K562 (cell line): Measurements from ENCODE around the gene PODNL1. TPM values are rescaled to one million over a fixed set of nuclear protein-coding genes. Genes with fewer than 3 reads are reported as not detected.

ENCODE experiments used
- ATAC-seq: fragments of 200-7000 bp; cut with Tn5 transposase; 3 replicates; pipeline ENCODE4 v1.9.1; 2020; ENCODE audit warnings: moderate library complexity
- BruUV-seq: library from RNA; stranded (reverse); fragments of 400-500 nt; replicated peaks from 2 replicates; lab custom pipeline; 2021; lab: Mats Ljungman, UMichigan
- CTCF ChIA-PET: fragments of 300-600 bp; formaldehyde crosslinking; extraction: SDS; loops from one replicate; lab custom pipeline; 2021; ENCODE audit warnings: low intra/inter-chr PET ratio; lab: Yijun Ruan, JAX
- POLR2A ChIA-PET: fragments of 300-600, 350-650 bp; sonication (Branson Sonifier 250); formaldehyde crosslinking; extraction: SDS; loops from one replicate; lab custom pipeline; 2021; ENCODE audit warnings: antibody characterized with exemption, inconsistent platforms; lab: Yijun Ruan, JAX
- DNase-seq, 4 experiments: peaks; one replicate each; pipeline versions ENCODE4 v3.0.0 to v3.0.0-alpha.2; 2011 to 2018; ENCODE audit warnings: low spot score in 3 of 4, mixed read lengths in 3 of 4; ENCODE audit errors: extremely low read depth in 1 of 4
- FAIRE-seq: peaks from 2 replicates; lab custom pipeline; 2011; peaks lifted over from hg19 to GRCh38; lab: Jason Lieb, UNC
- H2AFZ ChIP-seq: 2 replicates; pipeline ENCODE4 v1.6.0; 2011; ENCODE audit warnings: low read depth, low read length, control low read depth, inconsistent platforms
- H3K27ac ChIP-seq: fragments of 200-600 bp; 3 replicates; pipeline ENCODE4 v1.8.0; 2011; ENCODE audit warnings: low read depth, mild to moderate bottlenecking, control low read depth, inconsistent platforms, low read length, moderate library complexity, mixed read lengths; ENCODE audit errors: extremely low read depth
- H3K27me3 ChIP-seq, 2 experiments: fragments of 300-600 bp in 1 of 2; 2 replicates in 1 of 2; 3 replicates in 1 of 2; pipeline versions ENCODE4 v1.6.0 to v1.8.0; 2011; ENCODE audit warnings: inconsistent platforms in 2 of 2, low read length in 2 of 2, mild to moderate bottlenecking in 1 of 2, mixed read lengths in 1 of 2, moderate library complexity in 1 of 2; ENCODE audit not compliant: control insufficient read depth in 2 of 2, insufficient read depth in 2 of 2
- H3K36me3 ChIP-seq: fragments of 300-600 bp; 3 replicates; pipeline ENCODE4 v1.8.0; 2011; ENCODE audit warnings: mild to moderate bottlenecking, low read length, inconsistent platforms; ENCODE audit not compliant: control insufficient read depth, insufficient read depth
- H3K4me1 ChIP-seq, 2 experiments: fragments of 200-600 bp in 1 of 2; replicated peaks in 1 of 2; 2 replicates in 1 of 2; 3 replicates in 1 of 2; pipeline versions ENCODE4 v1.5.1 to v1.8.0; 2011; ENCODE audit warnings: inconsistent platforms in 2 of 2, low read length in 2 of 2, mild to moderate bottlenecking in 1 of 2, mixed read lengths in 1 of 2, moderate library complexity in 1 of 2; ENCODE audit not compliant: control insufficient read depth in 2 of 2, insufficient read depth in 2 of 2
- H3K4me2 ChIP-seq: 2 replicates; pipeline ENCODE4 v1.6.1; 2011; ENCODE audit warnings: low read length, control low read depth, inconsistent platforms, mixed read lengths; ENCODE audit not compliant: insufficient read depth
- H3K4me3 ChIP-seq: fragments of 200-600 bp; sonication (generic), shearing (Covaris generic); 2 replicates; pipeline ENCODE4 v1.5.1; 2016; ENCODE audit warnings: control low read depth, inconsistent platforms
- H3K79me2 ChIP-seq: fragments of 200-600 bp; 3 replicates; pipeline ENCODE4 v1.8.0; 2011; ENCODE audit warnings: low read length, inconsistent platforms; ENCODE audit not compliant: control insufficient read depth, insufficient read depth
- H3K9ac ChIP-seq, 2 experiments: 2 replicates each; pipeline versions ENCODE4 v1.6.0 to v1.6.1; 2011; ENCODE audit warnings: low read depth in 2 of 2, low read length in 2 of 2, control low read depth in 1 of 2, inconsistent platforms in 1 of 2, mild to moderate bottlenecking in 1 of 2, mixed read lengths in 1 of 2; ENCODE audit not compliant: insufficient read depth in 1 of 2
- H3K9me1 ChIP-seq: one replicate; pipeline ENCODE4 v1.6.0; 2011; ENCODE audit warnings: inconsistent platforms, mild to moderate bottlenecking, low read length, moderate library complexity; ENCODE audit not compliant: control insufficient read depth, insufficient read depth
- H3K9me3 ChIP-seq: replicated peaks from 2 replicates; pipeline ENCODE4 v1.5.1; 2011; ENCODE audit warnings: low read depth, low read length, inconsistent platforms; ENCODE audit not compliant: control insufficient read depth, insufficient read depth
- H4K20me1 ChIP-seq: replicated peaks from 2 replicates; pipeline ENCODE4 v1.6.1; 2011; ENCODE audit warnings: low read length, inconsistent platforms, mixed read lengths; ENCODE audit not compliant: control insufficient read depth, insufficient read depth
- EGR1 ChIP-seq: fragments of 450-650 bp; conservative IDR thresholded peaks from 2 replicates; pipeline ENCODE4 v1.6.1; 2017; ENCODE audit warnings: mild to moderate bottlenecking
- MEF2A ChIP-seq: IDR thresholded peaks from 2 replicates; pipeline ENCODE4 v1.6.1; 2011; ENCODE audit warnings: low read depth, mild to moderate bottlenecking, low read length, moderate library complexity; ENCODE audit not compliant: control insufficient read depth
- NFYB ChIP-seq: IDR thresholded peaks from 2 replicates; pipeline ENCODE4 v1.6.1; 2011; ENCODE audit warnings: mild to moderate bottlenecking, moderate library complexity; ENCODE audit not compliant: insufficient read length; ENCODE audit errors: extremely low read depth
- RBM25 ChIP-seq: fragments of 200-400 bp; formaldehyde crosslinking; IDR thresholded peaks from 2 replicates; pipeline ENCODE4 v1.6.1; 2018; ENCODE audit warnings: low read length, low read depth, moderate library complexity; ENCODE audit not compliant: severe bottlenecking
- ZSCAN32 ChIP-seq: fragments of 450-650 bp; formaldehyde crosslinking; IDR thresholded peaks from 2 replicates; pipeline ENCODE4 v1.4.0; 2020; ENCODE audit warnings: mild to moderate bottlenecking, moderate library complexity
- WGBS: fragments of 100-300 bp; shearing (Covaris generic); methylation state at CpG from one replicate; pipeline ENCODE4 v1.1.6; 2016; ENCODE audit warnings: low coverage, mixed read lengths; ENCODE audit not compliant: insufficient coverage; ENCODE audit errors: missing lambda C conversion rate; 5-methylcytosine and 5-hydroxymethylcytosine counted together
- in situ Hi-C: fragments of 300-500 bp; cut with MboI; formaldehyde crosslinking; loops from 4 replicates; pipeline ENCODE4 v1.15.0; 2018; ENCODE audit warnings: inconsistent platforms, mixed read lengths
- intact Hi-C: fragments of 100-400 bp; cut with micrococcal nuclease; formaldehyde crosslinking; loops from 2 replicates; pipeline ENCODE4 v1.14.2; 2022
- polyA plus RNA-seq, 8 experiments: library from polyadenylated mRNA; depleted of rRNA in 4 of 8; stranded (reverse) in 5 of 8; unstranded in 3 of 8; fragments of >200 nt; fragmentation: Nextera tagmentation in 2 of 8; fragmentation: Illumina TruSeq in 1 of 8; extraction: Ambion mirVana in 2 of 8; extraction: Trizol in 1 of 8; gene quantifications; 2 replicates each; pipeline versions ENCODE4 v1.2.1 to v1.2.3, GENCODE V29; 2011 to 2014; ENCODE audit warnings: inconsistent platforms in 1 of 8, missing spikeins in 1 of 8
- total RNA-seq, 7 experiments: library from RNA; depleted of rRNA in 6 of 7; stranded (reverse); fragments of >200 nt in 6 of 7; fragmentation: Illumina TruSeq in 2 of 7; extraction: Trizol in 2 of 7; gene quantifications; 2 replicates each; pipeline versions ENCODE4 v1.2.1 to v1.2.3, GENCODE V29; 2011 to 2021; ENCODE audit warnings: low replicate concordance in 1 of 7
- TF ChIP-seq, protein P1 (sequence below), 3 experiments: fragments of 200-800 bp in 1 of 3; sonication (Bioruptor generic) in 1 of 3; sonication (generic) in 1 of 3; formaldehyde crosslinking in 1 of 3; IDR thresholded peaks; 2 replicates each; pipeline versions ENCODE4 v1.6.1 to v1.8.0; 2016 to 2022; ENCODE audit warnings: mild to moderate bottlenecking in 2 of 3, missing compliant biosample characterization in 2 of 3, missing genetic modification characterization in 2 of 3, missing genetic modification reagents in 1 of 3

The PODNL1 gene
- total and polyA plus RNA-seq, 9 of the 15 experiments (the other 6 are each of a cell fraction or from before 2014, with no cell fraction given) = 0.18 to 0.47 (median 0.23) TPM; not detected in 3

DNA sequence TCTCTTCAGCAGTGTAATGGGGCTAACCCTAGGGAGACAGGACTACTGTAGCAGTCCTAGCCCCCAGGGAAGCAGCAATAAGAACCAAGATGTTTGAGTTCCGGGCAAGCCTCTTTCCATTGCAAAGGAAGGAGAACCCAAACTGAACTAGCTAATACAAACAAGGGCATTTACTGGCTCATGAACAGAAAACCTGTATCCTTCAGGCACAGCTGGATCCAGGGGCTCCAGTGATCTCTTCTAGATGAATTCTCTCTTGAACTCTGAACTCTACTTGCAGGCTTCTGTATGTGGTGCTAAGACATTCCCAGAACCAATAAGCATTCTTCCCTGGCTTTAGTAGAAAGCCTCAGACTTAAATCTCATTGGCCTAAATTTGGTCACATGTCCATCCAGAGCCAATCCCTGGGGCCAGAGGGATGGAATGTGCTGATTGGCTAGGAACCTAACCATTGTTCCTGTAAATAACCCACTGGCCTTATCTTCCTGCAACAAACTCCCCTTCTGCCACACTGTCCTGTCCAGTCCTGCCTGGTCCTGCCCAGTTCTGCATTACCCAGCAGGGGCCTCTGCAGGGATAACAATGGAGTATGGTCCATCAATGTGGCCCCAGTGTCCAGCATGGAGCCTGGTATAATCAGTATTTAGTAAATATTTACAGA is 3.9 kb upstream of the PODNL1 start (continued):
- TF ChIP-seq RBM25 (peak; percentile 12), NFYB (peak; percentile 43), ZSCAN32 (CRISPR knock-in tag) (no peak)

DNA sequence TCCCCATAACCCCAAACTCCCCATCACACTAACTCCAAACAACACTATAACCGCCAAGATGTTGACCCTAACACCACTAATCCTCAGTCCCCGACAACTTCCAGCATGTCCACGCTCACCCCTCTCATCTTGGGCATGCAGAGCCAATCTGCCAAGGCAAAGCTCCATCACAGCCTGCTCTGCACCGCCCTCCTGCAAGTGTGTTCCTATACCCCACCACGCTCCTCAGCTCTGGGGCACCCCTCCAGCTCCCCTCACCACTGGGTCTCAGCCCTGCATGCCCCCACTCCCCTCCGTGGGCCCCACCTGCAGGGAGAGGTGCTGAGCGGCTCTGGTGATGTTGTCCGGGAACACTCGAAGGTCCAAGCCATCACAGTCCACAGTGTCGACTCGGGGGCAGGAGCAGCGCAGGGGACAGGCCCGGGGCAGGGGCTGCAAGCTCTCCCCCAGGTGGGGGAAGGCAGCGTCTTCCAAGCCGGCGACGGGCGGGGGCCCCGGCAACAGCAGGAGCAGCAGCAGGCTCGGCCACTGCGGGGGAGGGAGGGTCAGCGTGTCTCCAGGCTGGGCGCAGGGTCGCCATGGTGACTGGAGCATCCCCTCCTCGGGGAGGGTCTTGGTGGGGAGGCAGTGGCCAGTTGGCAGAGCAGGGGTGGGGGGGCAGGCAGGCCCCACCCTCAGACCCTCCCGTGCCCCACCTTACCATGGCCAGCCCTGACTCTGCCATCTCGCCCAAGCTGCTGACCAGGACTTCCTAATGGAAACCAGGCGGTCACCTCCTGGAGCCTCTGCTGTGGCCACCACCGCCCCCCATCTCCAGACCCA is 527 bp downstream of the PODNL1 start:
- no TSS peak for BruUV-seq
- TF ChIP-seq EGR1 (0 out of 2 replicates have a peak, but pooled peaks have one; percentile 21), MEF2A (no peak)
- TF ChIP-seq, protein P1, sequence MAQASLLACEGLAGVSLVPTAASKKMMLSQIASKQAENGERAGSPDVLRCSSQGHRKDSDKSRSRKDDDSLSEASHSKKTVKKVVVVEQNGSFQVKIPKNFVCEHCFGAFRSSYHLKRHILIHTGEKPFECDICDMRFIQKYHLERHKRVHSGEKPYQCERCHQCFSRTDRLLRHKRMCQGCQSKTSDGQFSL (CRISPR knock-in tag; IDR thresholded peaks at IDR 0.05) = peak; percentile 42; the same call in 1 of the 2 replicates
- TF ChIP-seq, protein P1 (tag; IDR thresholded peaks at IDR 0.05) = no peak
- Histone ChIP-seq H3K36me3 (no peaks in the 10 kb centered on the region), H3K4me3 (no peak overlapping the region), H3K79me2 (no peaks in the 10 kb centered on the region), H4K20me1 (0 out of 2 replicates have a peak, but pooled peaks cover 4% of the 10 kb centered on the region), H3K9me1 (no peaks in the 10 kb centered on the region), H3K9me3 (peaks cover 7% of the 10 kb centered on the region; the same call in 1 of the 2 replicates), H3K27ac (no peak overlapping the region), H3K4me1 (peaks cover 0 to 42% of the 10 kb centered on the region in 2 experiments; a peak in 4 of 5 replicates), H3K27me3 (peaks cover 0 to 3% of the 10 kb centered on the region in 2 experiments; a peak in 2 of 5 replicates), H2AFZ (no peak overlapping the region), H3K9ac (no peak overlapping the region; a peak in 1 of 4 replicates), H3K4me2 (no peak overlapping the region)
- ATAC-seq = 0 out of 3 replicates have a peak, but pooled peaks have one; percentile 9
- intact Hi-C loops (no loop called here), in situ Hi-C loops (no loop called here)
- WGBS = 4% methylated on average over 18 of the region's 29 CpGs
- peak in 1 of 4 experiments; percentile 37 for DNase-seq
- CTCF ChIA-PET = no interaction called here
- POLR2A ChIA-PET = no interaction called here
- no peak for FAIRE-seq
